H9 (cell line): ENCODE measurements around the gene KLF1. TPM values are rescaled to one million over a fixed set of nuclear protein-coding genes. Genes with fewer than 3 reads are reported as not detected.

Experiments used
- DNase-seq: peaks from one replicate; pipeline ENCODE4 v3.0.0-alpha.2; 2017
- H2AFZ ChIP-seq: one replicate; pipeline ENCODE4 v1.6.1; 2013; ENCODE audit warnings: mild to moderate bottlenecking, low read length, control low read depth, moderate library complexity
- H2AK5ac ChIP-seq: 2 replicates; pipeline ENCODE4 v1.6.1; 2013; ENCODE audit warnings: low read length, control low read depth, mixed read lengths; ENCODE audit not compliant: insufficient read length
- H2BK120ac ChIP-seq: one replicate; pipeline ENCODE4 v1.6.1; 2013; ENCODE audit warnings: low read depth, mild to moderate bottlenecking, low read length, control low read depth, inconsistent platforms; ENCODE audit not compliant: poor library complexity, severe bottlenecking
- H2BK12ac ChIP-seq: 2 replicates; pipeline ENCODE4 v1.6.1; 2013; ENCODE audit warnings: low read length, control low read depth, mixed read lengths, low read depth; ENCODE audit not compliant: insufficient read length
- H2BK15ac ChIP-seq: 2 replicates; pipeline ENCODE4 v1.6.1; 2013; ENCODE audit warnings: low read depth, low read length, control low read depth
- H2BK20ac ChIP-seq: one replicate; pipeline ENCODE4 v1.6.1; 2013; ENCODE audit warnings: low read depth, mild to moderate bottlenecking, low read length, control low read depth, inconsistent platforms; ENCODE audit not compliant: poor library complexity, severe bottlenecking
- H2BK5ac ChIP-seq: 2 replicates; pipeline ENCODE4 v1.6.1; 2013; ENCODE audit warnings: low read length, control low read depth, mixed read lengths; ENCODE audit not compliant: insufficient read length
- H3K14ac ChIP-seq: 2 replicates; pipeline ENCODE4 v1.6.1; 2013; ENCODE audit warnings: low read length, control low read depth; ENCODE audit not compliant: insufficient read depth
- H3K18ac ChIP-seq: 2 replicates; pipeline ENCODE4 v1.6.1; 2013; ENCODE audit warnings: low read depth, mild to moderate bottlenecking, mixed read lengths, low read length, control low read depth; ENCODE audit not compliant: insufficient read length
- H3K23ac ChIP-seq: 2 replicates; pipeline ENCODE4 v1.6.1; 2013; ENCODE audit warnings: low read length, control low read depth, mixed read lengths, low read depth; ENCODE audit not compliant: insufficient read length
- H3K23me2 ChIP-seq: 2 replicates; pipeline ENCODE4 v1.6.1; 2013; ENCODE audit warnings: low read depth, mild to moderate bottlenecking, mixed read lengths, low read length, control low read depth; ENCODE audit not compliant: insufficient read length, poor library complexity, severe bottlenecking
- H3K27ac ChIP-seq: 2 replicates; pipeline ENCODE4 v1.5.1; 2013; ENCODE audit warnings: low read length, control low read depth, mixed read lengths, low read depth; ENCODE audit not compliant: insufficient read length
- H3K27me3 ChIP-seq: 2 replicates; pipeline ENCODE4 v1.6.1; 2013; ENCODE audit warnings: low read length, control low read depth, inconsistent platforms; ENCODE audit not compliant: insufficient read depth
- H3K4ac ChIP-seq: 2 replicates; pipeline ENCODE4 v1.6.1; 2013; ENCODE audit warnings: low read depth, mild to moderate bottlenecking, control low read depth, inconsistent platforms, low read length, moderate library complexity
- H3K4me1 ChIP-seq: 2 replicates; pipeline ENCODE4 v1.6.1; 2013; ENCODE audit warnings: low read length, control low read depth, inconsistent platforms; ENCODE audit not compliant: insufficient read depth
- H3K4me2 ChIP-seq: 2 replicates; pipeline ENCODE4 v1.6.1; 2013; ENCODE audit warnings: low read length, control low read depth, mixed read lengths; ENCODE audit not compliant: insufficient read length, insufficient read depth
- H3K56ac ChIP-seq: 2 replicates; pipeline ENCODE4 v1.6.1; 2013; ENCODE audit warnings: low read depth, mild to moderate bottlenecking, mixed read lengths, low read length, control low read depth; ENCODE audit not compliant: insufficient read length
- H3K79me1 ChIP-seq: 2 replicates; pipeline ENCODE4 v1.6.1; 2013; ENCODE audit warnings: low read depth, mild to moderate bottlenecking, moderate library complexity, low read length, control low read depth, inconsistent platforms; ENCODE audit not compliant: insufficient read depth, poor library complexity, severe bottlenecking
- H3K79me2 ChIP-seq: 2 replicates; pipeline ENCODE4 v1.6.1; 2013; ENCODE audit warnings: low read length, control low read depth, inconsistent platforms; ENCODE audit not compliant: insufficient read depth
- H3K9ac ChIP-seq: 2 replicates; pipeline ENCODE4 v1.6.1; 2013; ENCODE audit warnings: low read length, control low read depth, mixed read lengths; ENCODE audit not compliant: insufficient read length; ENCODE audit errors: extremely low read depth
- H3K9me3 ChIP-seq: one replicate; pipeline ENCODE4 v1.6.1; 2013; ENCODE audit warnings: low read depth, low read length, inconsistent platforms; ENCODE audit not compliant: control insufficient read depth
- H3T11ph ChIP-seq: one replicate; pipeline ENCODE4 v1.6.1; 2013; ENCODE audit warnings: mild to moderate bottlenecking, low read length, control low read depth, inconsistent platforms
- H4K20me1 ChIP-seq: one replicate; pipeline ENCODE4 v1.6.1; 2013; ENCODE audit not compliant: control insufficient read depth, insufficient read length, insufficient read depth
- H4K5ac ChIP-seq: 2 replicates; pipeline ENCODE4 v1.6.1; 2013; ENCODE audit warnings: low read depth, mild to moderate bottlenecking, mixed read lengths, low read length, control low read depth; ENCODE audit not compliant: insufficient read length
- H4K8ac ChIP-seq: replicated peaks from 2 replicates; pipeline ENCODE4 v1.6.1; 2013; ENCODE audit warnings: low read length, control low read depth, mixed read lengths, low read depth; ENCODE audit not compliant: insufficient read length
- H4K91ac ChIP-seq: 2 replicates; pipeline ENCODE4 v1.6.1; 2013; ENCODE audit warnings: low read depth, mild to moderate bottlenecking, moderate library complexity, mixed read lengths, low read length, control low read depth; ENCODE audit not compliant: insufficient read length
- H3K27ac Mint-ChIP-seq, 3 experiments: 2 replicates in 2 of 3; 3 replicates in 1 of 3; pipeline ENCODE4 v1.8.0; 2020 to 2021; ENCODE audit warnings: mixed read lengths in 3 of 3, mild to moderate bottlenecking in 1 of 3, moderate library complexity in 1 of 3
- H3K27me3 Mint-ChIP-seq: 2 replicates; pipeline ENCODE4 v1.8.0; 2021; ENCODE audit warnings: low read depth, mild to moderate bottlenecking, moderate library complexity, mixed read lengths
- H3K36me3 Mint-ChIP-seq, 3 experiments: 2 replicates in 2 of 3; 3 replicates in 1 of 3; pipeline ENCODE4 v1.8.0; 2020 to 2021; ENCODE audit warnings: low read depth in 3 of 3, mixed read lengths in 3 of 3; ENCODE audit not compliant: insufficient read depth in 1 of 3
- H3K4me1 Mint-ChIP-seq, 2 experiments: 2 replicates each; pipeline ENCODE4 v1.8.0; 2020; ENCODE audit warnings: mixed read lengths in 2 of 2
- H3K4me3 Mint-ChIP-seq, 2 experiments: 2 replicates in 1 of 2; 3 replicates in 1 of 2; pipeline ENCODE4 v1.8.0; 2020 to 2021; ENCODE audit warnings: mild to moderate bottlenecking in 2 of 2, mixed read lengths in 2 of 2, moderate library complexity in 1 of 2
- H3K9me3 Mint-ChIP-seq, 2 experiments: 2 replicates in 1 of 2; 3 replicates in 1 of 2; pipeline ENCODE4 v1.8.0; 2020; ENCODE audit warnings: mild to moderate bottlenecking in 2 of 2, mixed read lengths in 2 of 2, moderate library complexity in 1 of 2
- WGBS: extraction: QIAGEN DNeasy Blood & Tissue Kit; methylation state at CpG from one replicate; pipeline ENCODE4 v1.1.7; 2013; ENCODE audit warnings: missing lambda C conversion rate, low lambda C conversion rate, mixed read lengths; ENCODE audit not compliant: insufficient read length; ENCODE audit errors: extremely low coverage; 5-methylcytosine and 5-hydroxymethylcytosine counted together
- total RNA-seq: library from RNA; stranded (reverse); gene quantifications from 2 replicates; pipeline ENCODE4 v1.2.1, GENCODE V29; 2021
- TF ChIP-seq, protein P1 (sequence below): fragments of 200-600 bp; sonication (generic); conservative IDR thresholded peaks from 3 replicates; pipeline ENCODE4 v1.8.0; 2021; ENCODE audit warnings: antibody characterized with exemption, mild to moderate bottlenecking

Gene KLF1
- total RNA-seq, 1 experiment from 2014 or later, result 0.37 TPM

GRCh38 chr19:12834976-12835757 lies 51.8 kb downstream of the KLF1 start:
- H3K9me3 Mint-ChIP-seq, result no peaks in the 10 kb centered on the region; a peak in 1 of 5 replicates
- TF ChIP-seq, protein P1, sequence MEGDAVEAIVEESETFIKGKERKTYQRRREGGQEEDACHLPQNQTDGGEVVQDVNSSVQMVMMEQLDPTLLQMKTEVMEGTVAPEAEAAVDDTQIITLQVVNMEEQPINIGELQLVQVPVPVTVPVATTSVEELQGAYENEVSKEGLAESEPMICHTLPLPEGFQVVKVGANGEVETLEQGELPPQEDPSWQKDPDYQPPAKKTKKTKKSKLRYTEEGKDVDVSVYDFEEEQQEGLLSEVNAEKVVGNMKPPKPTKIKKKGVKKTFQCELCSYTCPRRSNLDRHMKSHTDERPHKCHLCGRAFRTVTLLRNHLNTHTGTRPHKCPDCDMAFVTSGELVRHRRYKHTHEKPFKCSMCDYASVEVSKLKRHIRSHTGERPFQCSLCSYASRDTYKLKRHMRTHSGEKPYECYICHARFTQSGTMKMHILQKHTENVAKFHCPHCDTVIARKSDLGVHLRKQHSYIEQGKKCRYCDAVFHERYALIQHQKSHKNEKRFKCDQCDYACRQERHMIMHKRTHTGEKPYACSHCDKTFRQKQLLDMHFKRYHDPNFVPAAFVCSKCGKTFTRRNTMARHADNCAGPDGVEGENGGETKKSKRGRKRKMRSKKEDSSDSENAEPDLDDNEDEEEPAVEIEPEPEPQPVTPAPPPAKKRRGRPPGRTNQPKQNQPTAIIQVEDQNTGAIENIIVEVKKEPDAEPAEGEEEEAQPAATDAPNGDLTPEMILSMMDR, result no peak
- no peak overlapping the region for H3K27ac Mint-ChIP-seq
- H3K36me3 Mint-ChIP-seq, result no peaks in the 10 kb centered on the region; a peak in 1 of 7 replicates
- H3K79me2 ChIP-seq, result no peaks in the 10 kb centered on the region
- no peak overlapping the region for H2BK15ac ChIP-seq
- peak overlapping the region; percentile 76 for H3K4me2 ChIP-seq
- no peak overlapping the region for H3K14ac ChIP-seq
- peak; percentile 73 for DNase-seq
- H4K8ac ChIP-seq, result no peak overlapping the region
- H3K79me1 ChIP-seq, result no peaks in the 10 kb centered on the region
- H3K27me3 ChIP-seq, result peaks cover 3% of the 10 kb centered on the region; the same call in 1 of the 2 replicates
- H4K91ac ChIP-seq, result no peak overlapping the region
- no peak overlapping the region for H4K5ac ChIP-seq
- H3K4ac ChIP-seq, result no peak overlapping the region
- H3K56ac ChIP-seq, result no peak overlapping the region
- no peak overlapping the region for H2BK120ac ChIP-seq
- H2AFZ ChIP-seq, result no peak overlapping the region
- no CpG with 5 or more reads among the region's 39 CpGs for WGBS
- no peak overlapping the region for H2AK5ac ChIP-seq
- no peak overlapping the region for H3T11ph ChIP-seq
- H3K27ac ChIP-seq, result no peak overlapping the region
- H3K18ac ChIP-seq, result no peak overlapping the region
- H3K4me1 Mint-ChIP-seq, result peaks cover 35 to 42% of the 10 kb centered on the region in 2 experiments
- H2BK12ac ChIP-seq, result no peak overlapping the region
- H3K27me3 Mint-ChIP-seq, result peaks cover 44% of the 10 kb centered on the region
- H3K4me1 ChIP-seq, result peaks cover 2% of the 10 kb centered on the region; the same call in 1 of the 2 replicates
- no peak overlapping the region for H2BK20ac ChIP-seq
- peaks cover 10% of the 10 kb centered on the region for H3K23me2 ChIP-seq
- H4K20me1 ChIP-seq, result no peaks in the 10 kb centered on the region
- no peak overlapping the region for H3K23ac ChIP-seq
- no peak overlapping the region for H3K9ac ChIP-seq
- no peak overlapping the region for H2BK5ac ChIP-seq
- H3K9me3 ChIP-seq, result no peaks in the 10 kb centered on the region
- H3K4me3 Mint-ChIP-seq, result peak overlapping the region; percentile 68 to 90
